OCI-LY7 (cell line): Measurements from ENCODE around the gene C3. TPM values are rescaled to one million over a fixed set of nuclear protein-coding genes. Genes with fewer than 3 reads are reported as not detected.

Experiments
- BruUV-seq: library from RNA; stranded (reverse); fragments of 400-500 nt; replicated peaks from 2 replicates; lab custom pipeline; 2021; lab: Mats Ljungman, UMichigan
- CTCF ChIA-PET: fragments of 300-600 bp; sonication (Branson Sonifier 250); formaldehyde crosslinking; loops from one replicate; lab custom pipeline; 2022; ENCODE audit warnings: antibody characterized with exemption; ENCODE audit not compliant: unreplicated experiment; lab: Charles Lee
- POLR2A ChIA-PET: fragments of 300-600 bp; sonication (Branson Sonifier 250); formaldehyde crosslinking; loops from one replicate; lab custom pipeline; 2022; ENCODE audit warnings: antibody characterized with exemption; lab: Charles Lee
- DNase-seq: peaks from one replicate; pipeline ENCODE4 v3.0.0-alpha.2; 2015; ENCODE audit warnings: low spot score
- H2AFZ ChIP-seq: fragments of 200-600 bp; sonication (generic), shearing (Covaris generic); 2 replicates; pipeline ENCODE4 v1.6.1; 2014; ENCODE audit warnings: mild to moderate bottlenecking, antibody characterized with exemption, low read length, moderate library complexity
- H3K27ac ChIP-seq: fragments of 200-600 bp; sonication (generic); 2 replicates; pipeline ENCODE4 v1.5.1; 2014; ENCODE audit warnings: mixed run types, low read depth, mild to moderate bottlenecking, moderate library complexity, low read length, inconsistent platforms; ENCODE audit not compliant: poor library complexity, severe bottlenecking
- H3K36me3 ChIP-seq: fragments of 200-600 bp; sonication (generic); 2 replicates; pipeline ENCODE4 v1.6.1; 2014; ENCODE audit warnings: mild to moderate bottlenecking, antibody characterized with exemption, low read length, moderate library complexity, mixed read lengths; ENCODE audit not compliant: insufficient read depth
- H3K4me1 ChIP-seq: fragments of 200-600 bp; sonication (generic); 2 replicates; pipeline ENCODE4 v1.5.1; 2014; ENCODE audit warnings: mild to moderate bottlenecking, low read length; ENCODE audit not compliant: insufficient read depth, poor library complexity, severe bottlenecking
- H3K4me2 ChIP-seq: fragments of 200-600 bp; sonication (generic); 2 replicates; pipeline ENCODE4 v1.6.1; 2014; ENCODE audit warnings: mild to moderate bottlenecking, low read length
- H3K4me3 ChIP-seq: fragments of 200-600 bp; sonication (generic); 2 replicates; pipeline ENCODE4 v1.5.1; 2014; ENCODE audit warnings: mild to moderate bottlenecking, low read depth, low read length; ENCODE audit not compliant: poor library complexity, severe bottlenecking
- H3K79me2 ChIP-seq: fragments of 200-600 bp; sonication (generic); 2 replicates; pipeline ENCODE4 v1.6.1; 2016; ENCODE audit warnings: low read depth, mild to moderate bottlenecking, low read length, moderate library complexity, mixed read lengths; ENCODE audit not compliant: insufficient read depth
- H3K9me2 ChIP-seq: fragments of 200-600 bp; sonication (generic); 2 replicates; pipeline ENCODE4 v1.6.1; 2016; ENCODE audit warnings: mild to moderate bottlenecking, low read length, mixed read lengths; ENCODE audit not compliant: insufficient read depth
- H3K9me3 ChIP-seq: fragments of 200-600 bp; sonication (generic); 2 replicates; pipeline ENCODE4 v1.6.1; 2014; ENCODE audit warnings: mild to moderate bottlenecking, mixed run types, low read length, mixed read lengths
- H4K20me1 ChIP-seq: fragments of 200-600 bp; sonication (generic); 2 replicates; pipeline ENCODE4 v1.6.1; 2014; ENCODE audit warnings: mild to moderate bottlenecking, antibody characterized with exemption, low read length, moderate library complexity, mixed read lengths; ENCODE audit not compliant: insufficient read depth
- CTCF ChIP-seq: fragments of 200-600 bp; sonication (generic); conservative IDR thresholded peaks from 2 replicates; pipeline ENCODE4 v1.5.1; 2014; ENCODE audit warnings: mild to moderate bottlenecking, antibody characterized with exemption, low read length, moderate library complexity, mixed read lengths
- EZH2phosphoT487 ChIP-seq: fragments of 200-600 bp; sonication (generic); IDR thresholded peaks from 2 replicates; pipeline ENCODE4 v1.6.1; 2018; ENCODE audit warnings: low read depth, borderline replicate concordance, mild to moderate bottlenecking, mixed run types, antibody characterized with exemption, low read length, moderate library complexity, mixed read lengths
- intact Hi-C: fragments of 100-400 bp; cut with micrococcal nuclease; formaldehyde crosslinking; loops from one replicate; pipeline ENCODE4 v1.10.0; 2022; ENCODE audit not compliant: unreplicated experiment
- total RNA-seq, 2 experiments: library from RNA; depleted of rRNA in 1 of 2; stranded (reverse); fragments of >200 nt in 1 of 2; shearing (Covaris generic) in 1 of 2; gene quantifications; 2 replicates each; pipeline ENCODE4 v1.2.3, GENCODE V29; 2014 to 2022

Gene C3
- total RNA-seq, 2 experiments from 2014 or later = 0.13 TPM; not detected in 1

- Histone ChIP-seq H3K79me2 (no peaks in the 10 kb centered on the region), H3K4me1 (peaks cover 25% of the 10 kb centered on the region), H3K4me3 (no peak overlapping the region), H4K20me1 (no peaks in the 10 kb centered on the region), H2AFZ (no peak overlapping the region), H3K9me3 (no peaks in the 10 kb centered on the region), H3K27ac (no peak overlapping the region), H3K4me2 (no peak overlapping the region), H3K9me2 (no peaks in the 10 kb centered on the region), H3K36me3 (peaks cover 26% of the 10 kb centered on the region)
- no peak for DNase-seq
- CTCF ChIA-PET = no interaction called here
- intact Hi-C loops = no loop called here
- POLR2A ChIA-PET = interaction anchor here (0.5 kb wide), 1 partner anchor 119 kb away, joined by 3 read pairs; no protein-coding TSS in a partner anchor
- TF ChIP-seq EZH2phosphoT487 = no peak
- TF ChIP-seq CTCF = no peak
- BruUV-seq = no TSS peak
Observed at GRCh38 chr19:6744381-6745301, 24.2 kb upstream of the C3 start.

- H3K4me3 ChIP-seq = no peak overlapping the region
- intact Hi-C loops = no loop called here
- no peak overlapping the region for H3K27ac ChIP-seq
- CTCF ChIA-PET = no interaction called here
- POLR2A ChIA-PET = interaction anchor here (0.6 kb wide), 1 partner anchor 45 kb away, joined by 3 read pairs; no protein-coding TSS in a partner anchor
- no TSS peak for BruUV-seq
- no peaks in the 10 kb centered on the region for H3K79me2 ChIP-seq
- DNase-seq = no peak
- H3K36me3 ChIP-seq = peaks cover 21% of the 10 kb centered on the region
- no peak overlapping the region for H2AFZ ChIP-seq
- TF ChIP-seq EZH2phosphoT487 (no peak), CTCF (no peak)
- H3K9me3 ChIP-seq = no peaks in the 10 kb centered on the region
- H3K9me2 ChIP-seq = no peaks in the 10 kb centered on the region
- peaks cover 29% of the 10 kb centered on the region for H3K4me1 ChIP-seq
- no peaks in the 10 kb centered on the region for H4K20me1 ChIP-seq
- no peak overlapping the region for H3K4me2 ChIP-seq
Observed at GRCh38 chr19:6743714-6744380, 23.4 kb upstream of the C3 start.
